HepG2 (cell line): ENCODE measurements around the gene CCDC195.

ENCODE experiments used
- CC2D1A ChIP-seq: sonication (generic); formaldehyde crosslinking; IDR thresholded peaks from 2 replicates; pipeline ENCODE4 v1.8.1; 2023; ENCODE audit warnings: mild to moderate bottlenecking, missing genetic modification reagents
- NFATC3 ChIP-seq: sonication (generic); formaldehyde crosslinking; IDR thresholded peaks from 2 replicates; pipeline ENCODE4 v1.5.1; 2020; ENCODE audit warnings: mild to moderate bottlenecking, missing genetic modification reagents

DNA sequence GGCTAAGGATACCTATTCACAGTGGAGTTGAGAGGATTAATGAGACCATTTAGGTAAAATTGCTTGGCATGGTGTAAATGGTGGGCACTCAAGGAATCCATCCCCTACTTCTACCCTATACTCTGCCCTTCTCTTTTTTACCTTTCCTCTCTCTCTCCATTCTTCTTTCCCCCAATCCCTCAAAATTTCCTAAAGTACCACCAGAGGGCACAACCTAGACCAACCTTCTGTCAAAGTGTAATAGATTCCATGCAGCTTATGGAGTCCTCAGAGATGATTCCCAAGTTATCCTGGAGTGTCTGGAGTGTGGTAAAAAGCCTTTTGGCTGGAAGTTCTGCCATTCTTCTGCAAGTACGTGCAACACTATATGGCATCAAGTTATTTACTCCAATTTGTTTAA is 33.0 kb upstream of the CCDC195 start:
- TF ChIP-seq NFATC3 (CRISPR knock-in tag): no peak
- TF ChIP-seq CC2D1A: no peak
